SHP77 treated with DMSO at 0.1 percent for 48 hours (cell line): Measurements from ENCODE around the gene CNIH3.
A peak's percentile ranks its signal among the peaks of the same experiment; 100 is the strongest.
"Not testable (repeated sequence)": the region's sequence is repeated elsewhere in the genome, so short reads cannot be mapped to it uniquely, and the experiment has no call there.

Experiments
- DNase-seq: peaks from one replicate; lab custom pipeline; 2025; lab: John Stamatoyannopoulos, UW

The CNIH3 gene

GRCh38 chr1:224687465-224687864 is 71.3 kb downstream of the CNIH3 start:
- no peak for DNase-seq

GRCh38 chr1:224689374-224689773 is 73.3 kb downstream of the CNIH3 start:
- no peak for DNase-seq

- no peak for DNase-seq
These were observed 74.5 kb downstream of the CNIH3 start for GRCh38 chr1:224690576-224690975.

- DNase-seq: no peak
These were observed 75.2 kb downstream of the CNIH3 start for GRCh38 chr1:224691148-224691925.

- DNase-seq: no peak
These were observed 78.9 kb downstream of the CNIH3 start for GRCh38 chr1:224694969-224695368.

- DNase-seq: no peak
These were observed 79.9 kb downstream of the CNIH3 start for GRCh38 chr1:224696021-224696420.

- no peak for DNase-seq
These were observed 81.0 kb downstream of the CNIH3 start for GRCh38 chr1:224696891-224697765.

- no peak for DNase-seq
These were observed 81.9 kb downstream of the CNIH3 start for GRCh38 chr1:224698015-224698451.

GRCh38 chr1:224700918-224701531 is 84.9 kb downstream of the CNIH3 start:
- DNase-seq: no peak

- DNase-seq: no peak
These were observed 87.6 kb downstream of the CNIH3 start for GRCh38 chr1:224703702-224704101.

GRCh38 chr1:224704107-224704735 is 88.1 kb downstream of the CNIH3 start:
- DNase-seq: no peak

- no peak for DNase-seq
These were observed 89.5 kb downstream of the CNIH3 start for GRCh38 chr1:224705578-224705977.

GRCh38 chr1:224707843-224708725 is 92.0 kb downstream of the CNIH3 start:
- DNase-seq: peak; percentile 19

GRCh38 chr1:224710196-224710595 is 94.1 kb downstream of the CNIH3 start:
- no peak for DNase-seq

- not testable (repeated sequence) for DNase-seq
These were observed 95.2 kb downstream of the CNIH3 start for GRCh38 chr1:224711231-224711756.

GRCh38 chr1:224711876-224712275 is 95.8 kb downstream of the CNIH3 start:
- DNase-seq: no peak

GRCh38 chr1:224713228-224713627 is 97.1 kb downstream of the CNIH3 start:
- DNase-seq: no peak

- DNase-seq: no peak
These were observed 98.4 kb downstream of the CNIH3 start for GRCh38 chr1:224714553-224714952.

- DNase-seq: no peak
These were observed 102.4 kb downstream of the CNIH3 start for GRCh38 chr1:224718470-224719053.

GRCh38 chr1:224719716-224720115 is 103.6 kb downstream of the CNIH3 start:
- DNase-seq: no peak
